Activated CD4-positive, alpha-beta T cell treated with anti-CD3 and anti-CD28 coated beads, Interleukin-2, amount 10 ng/mL, durations not matched to agents 24 days and 14 days (primary cell): ENCODE results near the gene CCDC28A. TPM values are rescaled to one million over a fixed set of nuclear protein-coding genes. Genes with fewer than 3 reads are reported as not detected.
A peak's percentile ranks its signal among the peaks of the same experiment; 100 is the strongest.

ENCODE experiments used
- DNase-seq: peaks from one replicate; pipeline ENCODE4 v3.0.0; 2022
- H3K27ac Mint-ChIP-seq: one replicate; pipeline ENCODE4 v1.8.0; 2022; ENCODE audit warnings: mild to moderate bottlenecking, mixed read lengths
- H3K27me3 Mint-ChIP-seq: one replicate; pipeline ENCODE4 v1.8.0; 2022; ENCODE audit warnings: mixed read lengths
- H3K36me3 Mint-ChIP-seq: one replicate; pipeline ENCODE4 v1.8.0; 2022; ENCODE audit warnings: low read depth, mild to moderate bottlenecking, mixed read lengths
- H3K4me1 Mint-ChIP-seq: one replicate; pipeline ENCODE4 v1.8.0; 2021; ENCODE audit warnings: mixed read lengths
- H3K4me3 Mint-ChIP-seq: one replicate; pipeline ENCODE4 v1.8.0; 2022; ENCODE audit warnings: mild to moderate bottlenecking, moderate library complexity, mixed read lengths
- H3K9me3 Mint-ChIP-seq: one replicate; pipeline ENCODE4 v1.8.0; 2021; ENCODE audit warnings: mixed read lengths
- intact Hi-C: fragments of 100-400 bp; cut with micrococcal nuclease; formaldehyde crosslinking; loops from one replicate; pipeline ENCODE4 v1.15.1; 2023
- total RNA-seq: library from RNA; stranded (reverse); gene quantifications from 2 replicates; pipeline ENCODE4 v1.2.3, GENCODE V29; 2022

The CCDC28A gene
- total RNA-seq, 1 donor from 2014 or later = 19.2 TPM

- Mint-ChIP-seq H3K4me1 (peaks cover 21% of the 10 kb centered on the region), H3K9me3 (no peaks in the 10 kb centered on the region), H3K36me3 (peaks cover 2% of the 10 kb centered on the region), H3K4me3 (peak overlapping the region; percentile 93), H3K27me3 (no peaks in the 10 kb centered on the region), H3K27ac (peak overlapping the region; percentile 99)
- intact Hi-C loops = loop anchor here (1.0 to 5.0 kb wide), 3 partner anchors 179 to 665 kb away; partner anchors contain the start of genes PERP and REPS1
- no peak for DNase-seq
Observed at GRCh38 chr6:138772596-138773176, 883 bp upstream of the CCDC28A start.

GRCh38 chr6:138774370-138774769, 801 bp downstream of the CCDC28A start:
- Mint-ChIP-seq H3K27ac (peak overlapping the region; percentile 99), H3K9me3 (no peaks in the 10 kb centered on the region), H3K4me1 (peaks cover 13% of the 10 kb centered on the region), H3K4me3 (peak overlapping the region; percentile 93), H3K27me3 (no peaks in the 10 kb centered on the region), H3K36me3 (peaks cover 8% of the 10 kb centered on the region)
- no peak for DNase-seq
- intact Hi-C loops = loop anchor here (5.0 kb wide), 1 partner anchor 667 kb away; the partner anchor contains the start of gene PERP

GRCh38 chr6:138776659-138777058, 3.1 kb downstream of the CCDC28A start:
- intact Hi-C loops = no loop called here
- H3K4me1 Mint-ChIP-seq = peaks cover 12% of the 10 kb centered on the region
- no peak overlapping the region for H3K27ac Mint-ChIP-seq
- no peaks in the 10 kb centered on the region for H3K9me3 Mint-ChIP-seq
- no peak for DNase-seq
- H3K36me3 Mint-ChIP-seq = peaks cover 8% of the 10 kb centered on the region
- H3K4me3 Mint-ChIP-seq = no peak overlapping the region
- no peaks in the 10 kb centered on the region for H3K27me3 Mint-ChIP-seq

DNA sequence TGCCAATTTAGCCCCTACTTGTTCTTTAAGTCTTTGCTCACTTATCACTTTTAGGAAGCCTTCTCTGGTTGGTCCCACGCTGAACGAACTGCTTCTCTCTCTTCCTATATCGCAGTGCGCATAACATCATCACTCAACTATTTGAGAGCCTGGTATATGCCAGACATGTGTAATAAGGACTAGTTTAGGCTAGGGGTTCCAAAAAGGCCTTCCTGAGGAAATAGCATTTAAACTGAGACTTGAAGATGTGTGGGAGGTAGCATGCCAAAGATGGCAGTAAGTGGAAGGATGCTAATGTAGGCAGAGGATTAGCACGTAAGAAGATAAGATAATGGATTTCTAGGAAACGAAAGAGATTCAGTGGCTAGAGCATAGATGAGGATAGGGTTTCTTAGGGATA, 4.8 kb downstream of the CCDC28A start:
- H3K27me3 Mint-ChIP-seq = no peaks in the 10 kb centered on the region
- peaks cover 15% of the 10 kb centered on the region for H3K36me3 Mint-ChIP-seq
- peaks cover 5% of the 10 kb centered on the region for H3K4me1 Mint-ChIP-seq
- DNase-seq = no peak
- H3K4me3 Mint-ChIP-seq = no peak overlapping the region
- H3K9me3 Mint-ChIP-seq = no peaks in the 10 kb centered on the region
- intact Hi-C loops = no loop called here
- no peak overlapping the region for H3K27ac Mint-ChIP-seq

DNA sequence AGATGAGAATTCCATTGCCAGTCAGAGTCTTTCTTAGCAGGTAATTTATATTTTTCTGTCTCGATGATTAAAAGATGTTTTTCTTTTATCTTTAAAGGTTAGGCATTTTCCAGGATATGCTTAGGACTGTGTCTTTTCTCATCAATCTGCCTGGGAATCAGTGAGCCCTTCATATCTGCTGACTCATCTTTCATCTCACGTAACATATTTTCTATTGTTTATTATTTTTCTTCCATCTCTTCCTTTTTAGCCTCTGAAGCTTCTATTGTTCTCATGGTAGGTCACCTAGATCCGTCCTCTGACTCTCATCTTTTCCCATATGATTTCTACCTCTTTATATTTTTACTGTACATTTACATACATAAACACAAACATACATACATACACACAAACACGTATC, 8.7 kb downstream of the CCDC28A start:
- H3K27ac Mint-ChIP-seq = no peak overlapping the region
- no peak overlapping the region for H3K4me3 Mint-ChIP-seq
- H3K27me3 Mint-ChIP-seq = no peaks in the 10 kb centered on the region
- peaks cover 18% of the 10 kb centered on the region for H3K36me3 Mint-ChIP-seq
- no peak for DNase-seq
- H3K4me1 Mint-ChIP-seq = peaks cover 3% of the 10 kb centered on the region
- intact Hi-C loops = no loop called here
- H3K9me3 Mint-ChIP-seq = no peaks in the 10 kb centered on the region

GRCh38 chr6:138785079-138785478, 11.5 kb downstream of the CCDC28A start:
- H3K27ac Mint-ChIP-seq = no peak overlapping the region
- no peak overlapping the region for H3K4me3 Mint-ChIP-seq
- H3K9me3 Mint-ChIP-seq = no peaks in the 10 kb centered on the region
- intact Hi-C loops = no loop called here
- DNase-seq = no peak
- H3K4me1 Mint-ChIP-seq = peaks cover 4% of the 10 kb centered on the region
- H3K27me3 Mint-ChIP-seq = no peaks in the 10 kb centered on the region
- H3K36me3 Mint-ChIP-seq = peaks cover 16% of the 10 kb centered on the region

DNA sequence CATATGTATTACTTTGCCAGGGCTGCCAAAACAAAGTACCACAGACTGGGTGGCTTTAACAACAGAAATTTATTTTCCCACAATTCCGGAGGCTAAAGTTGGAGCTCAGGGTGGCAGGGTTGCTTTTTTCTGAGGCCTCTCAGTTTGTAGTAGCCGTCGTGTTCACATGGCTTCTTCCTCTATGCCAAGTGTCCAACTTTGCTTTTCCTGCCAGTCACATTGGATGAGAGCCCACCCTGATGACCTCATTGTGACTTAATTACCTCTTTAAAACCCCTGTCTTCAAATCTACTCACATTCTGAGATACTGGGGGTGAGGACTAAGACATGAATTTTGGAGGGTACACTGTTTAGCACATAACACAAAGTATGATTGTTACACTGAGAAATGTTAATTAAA, 12.4 kb downstream of the CCDC28A start:
- DNase-seq = no peak
- Mint-ChIP-seq H3K27ac (no peak overlapping the region), H3K36me3 (peaks cover 19% of the 10 kb centered on the region), H3K9me3 (no peaks in the 10 kb centered on the region), H3K4me1 (peaks cover 4% of the 10 kb centered on the region), H3K27me3 (no peaks in the 10 kb centered on the region), H3K4me3 (no peak overlapping the region)
- intact Hi-C loops = no loop called here

DNA sequence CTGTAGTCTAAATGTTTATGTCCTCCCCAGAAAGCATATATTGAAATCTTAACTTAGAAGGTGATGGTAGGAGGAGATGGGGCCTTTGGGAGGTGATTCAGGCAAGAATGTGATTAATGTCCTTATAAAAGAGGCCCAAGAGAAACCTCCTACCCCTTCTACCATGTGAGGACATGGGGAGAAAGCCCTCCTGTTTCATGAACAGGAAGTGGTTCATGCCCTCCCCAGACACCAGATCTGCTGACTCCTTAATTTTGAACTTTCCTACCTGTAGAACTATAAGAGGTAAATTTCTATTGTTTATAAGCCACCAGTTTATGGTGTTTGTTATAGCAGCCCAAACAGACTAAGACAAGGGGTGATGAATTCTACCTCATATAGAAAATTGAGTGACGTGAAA, 13.6 kb downstream of the CCDC28A start:
- H3K27me3 Mint-ChIP-seq = no peaks in the 10 kb centered on the region
- peaks cover 4% of the 10 kb centered on the region for H3K4me1 Mint-ChIP-seq
- H3K27ac Mint-ChIP-seq = no peak overlapping the region
- intact Hi-C loops = no loop called here
- no peak for DNase-seq
- H3K36me3 Mint-ChIP-seq = peaks cover 22% of the 10 kb centered on the region
- no peak overlapping the region for H3K4me3 Mint-ChIP-seq
- H3K9me3 Mint-ChIP-seq = no peaks in the 10 kb centered on the region

- Mint-ChIP-seq H3K9me3 (no peaks in the 10 kb centered on the region), H3K36me3 (peaks cover 6% of the 10 kb centered on the region), H3K4me3 (no peak within 1 kb of the TSS), H3K27ac (no peak within 1 kb of the TSS), H3K27me3 (peaks cover 12% of the 10 kb centered on the region), H3K4me1 (no peaks in the 10 kb centered on the region)
- intact Hi-C loops = no loop called here
- DNase-seq = no peak
Observed at GRCh38 chr6:138795809-138796603, 22.4 kb downstream of the CCDC28A start, which contains the start of gene ECT2L. Gene ECT2L, plus strand, starts transcription at chr6:138796087. Its CDS starts 17,188 bp downstream, at chr6:138813275.

- Mint-ChIP-seq H3K27me3 (peaks cover 12% of the 10 kb centered on the region), H3K4me3 (no peak overlapping the region), H3K36me3 (peaks cover under 1% of the 10 kb centered on the region), H3K4me1 (no peaks in the 10 kb centered on the region), H3K27ac (no peak overlapping the region), H3K9me3 (no peaks in the 10 kb centered on the region)
- intact Hi-C loops = no loop called here
- DNase-seq = no peak
Observed at GRCh38 chr6:138796771-138797170, 23.2 kb downstream of the CCDC28A start.

- Mint-ChIP-seq H3K36me3 (no peaks in the 10 kb centered on the region), H3K4me3 (no peak overlapping the region), H3K27ac (no peak overlapping the region), H3K9me3 (no peaks in the 10 kb centered on the region), H3K4me1 (no peaks in the 10 kb centered on the region), H3K27me3 (peaks cover 12% of the 10 kb centered on the region)
- DNase-seq = no peak
- intact Hi-C loops = no loop called here
Observed at GRCh38 chr6:138797806-138798446, 24.4 kb downstream of the CCDC28A start.

DNA sequence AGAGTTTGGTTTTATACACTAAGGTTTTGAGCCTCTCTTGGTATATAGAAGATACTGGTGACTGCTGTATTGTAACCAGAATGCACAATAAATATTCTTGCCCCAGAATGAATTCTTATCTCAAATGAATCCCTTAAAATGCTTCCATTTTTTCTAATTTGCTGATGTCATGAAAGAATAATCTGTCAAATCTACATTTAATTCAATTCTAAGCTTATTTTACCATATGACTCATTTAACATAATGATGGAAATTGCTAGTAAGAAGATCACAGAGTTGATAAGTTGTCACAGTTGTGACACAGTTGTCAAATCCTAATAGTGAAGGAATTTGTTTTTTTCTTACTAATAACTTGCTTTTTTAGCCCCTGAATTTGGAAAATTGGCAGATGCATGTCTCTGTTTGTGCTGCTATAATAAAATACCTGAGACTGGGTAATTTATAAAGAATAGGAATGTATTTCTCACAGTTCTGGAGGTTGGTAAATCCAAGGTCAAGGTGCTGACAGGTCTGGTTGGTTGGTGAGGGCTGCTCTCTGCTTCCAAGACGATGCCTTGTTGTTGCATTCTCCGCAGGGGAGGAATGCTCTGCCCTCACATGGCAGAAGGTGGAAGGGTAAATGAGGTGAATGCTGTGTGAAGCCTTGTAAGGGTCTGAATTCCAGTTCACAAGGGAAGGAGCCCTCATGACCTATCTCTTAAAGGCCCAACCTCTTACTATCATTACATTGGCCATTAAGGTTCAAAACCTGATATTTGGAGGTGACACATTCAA, 27.0 kb downstream of the CCDC28A start:
- Mint-ChIP-seq H3K27me3 (peaks cover 9% of the 10 kb centered on the region), H3K36me3 (no peaks in the 10 kb centered on the region)

DNA sequence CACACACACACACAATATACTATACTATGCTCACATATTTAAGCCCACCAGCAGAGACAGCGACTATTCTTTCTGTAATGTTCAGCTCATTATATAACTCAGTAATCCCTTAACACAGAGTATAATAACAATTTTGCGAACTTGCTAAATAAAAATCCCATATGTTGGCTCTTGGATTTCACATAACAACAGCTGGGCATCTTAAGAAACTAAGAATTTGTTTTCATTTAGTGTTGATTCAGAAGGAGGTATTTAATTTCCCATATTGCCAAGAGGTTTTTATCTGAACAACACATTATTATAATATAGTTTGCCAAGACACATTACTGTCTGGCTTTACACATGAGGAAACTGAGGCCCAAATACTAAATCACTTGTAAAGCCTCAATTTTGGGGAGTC, 29.8 kb downstream of the CCDC28A start:
- peaks cover 10% of the 10 kb centered on the region for H3K27me3 Mint-ChIP-seq
- DNase-seq = no peak
- H3K27ac Mint-ChIP-seq = no peak overlapping the region
- no peak overlapping the region for H3K4me3 Mint-ChIP-seq
- H3K9me3 Mint-ChIP-seq = no peaks in the 10 kb centered on the region
- no peaks in the 10 kb centered on the region for H3K4me1 Mint-ChIP-seq
- H3K36me3 Mint-ChIP-seq = no peaks in the 10 kb centered on the region
- intact Hi-C loops = no loop called here

More for the DNA sequence above, 27.0 kb downstream of the CCDC28A start:
- no peak for DNase-seq
- no peaks in the 10 kb centered on the region for H3K9me3 Mint-ChIP-seq
- H3K27ac Mint-ChIP-seq = no peak overlapping the region
- no peaks in the 10 kb centered on the region for H3K4me1 Mint-ChIP-seq
- H3K4me3 Mint-ChIP-seq = no peak overlapping the region
- intact Hi-C loops = no loop called here
